ENCODE results near the gene ITGA3.

DNA sequence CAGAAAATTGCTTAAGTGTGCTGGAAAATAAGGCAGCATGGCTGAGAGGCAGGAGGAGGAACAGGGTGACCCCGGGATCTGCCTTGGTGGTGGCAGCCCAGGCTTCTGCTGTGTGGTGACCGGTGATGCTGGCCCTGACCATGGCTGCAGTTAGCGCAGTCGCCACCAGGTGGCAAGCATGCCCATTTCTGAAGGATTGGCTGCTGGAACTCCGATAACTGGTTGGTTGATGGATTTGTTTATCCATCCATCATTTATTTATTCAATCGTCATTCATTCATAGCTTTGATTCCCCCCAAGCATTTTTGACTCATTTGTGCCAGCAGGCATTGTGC, 29.1 kb upstream of the ITGA3 start:
- TF ChIP-seq, protein P1, sequence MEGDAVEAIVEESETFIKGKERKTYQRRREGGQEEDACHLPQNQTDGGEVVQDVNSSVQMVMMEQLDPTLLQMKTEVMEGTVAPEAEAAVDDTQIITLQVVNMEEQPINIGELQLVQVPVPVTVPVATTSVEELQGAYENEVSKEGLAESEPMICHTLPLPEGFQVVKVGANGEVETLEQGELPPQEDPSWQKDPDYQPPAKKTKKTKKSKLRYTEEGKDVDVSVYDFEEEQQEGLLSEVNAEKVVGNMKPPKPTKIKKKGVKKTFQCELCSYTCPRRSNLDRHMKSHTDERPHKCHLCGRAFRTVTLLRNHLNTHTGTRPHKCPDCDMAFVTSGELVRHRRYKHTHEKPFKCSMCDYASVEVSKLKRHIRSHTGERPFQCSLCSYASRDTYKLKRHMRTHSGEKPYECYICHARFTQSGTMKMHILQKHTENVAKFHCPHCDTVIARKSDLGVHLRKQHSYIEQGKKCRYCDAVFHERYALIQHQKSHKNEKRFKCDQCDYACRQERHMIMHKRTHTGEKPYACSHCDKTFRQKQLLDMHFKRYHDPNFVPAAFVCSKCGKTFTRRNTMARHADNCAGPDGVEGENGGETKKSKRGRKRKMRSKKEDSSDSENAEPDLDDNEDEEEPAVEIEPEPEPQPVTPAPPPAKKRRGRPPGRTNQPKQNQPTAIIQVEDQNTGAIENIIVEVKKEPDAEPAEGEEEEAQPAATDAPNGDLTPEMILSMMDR (IDR thresholded peaks at IDR 0.05 in 8 of 11, conservative IDR thresholded peaks at IDR 0.05 in 3 of 11), result peak; percentile 79 to 98 (median 97)
- TF ChIP-seq POLR2A (IDR thresholded peaks at IDR 0.05), result no peak

All from spleen (tissue), 7 donors.